Measurements from ENCODE around the gene RNASE13.

GRCh38 chr14:21075719-21076437 lies 41.3 kb upstream of the RNASE13 start:
- TF ChIP-seq CTCF (IDR thresholded peaks at IDR 0.05): no peak
- TF ChIP-seq POLR2A (IDR thresholded peaks at IDR 0.05): no peak
- TF ChIP-seq POLR2AphosphoS5 (IDR thresholded peaks at IDR 0.05): no peak
- no peak for TF ChIP-seq EP300 (IDR thresholded peaks at IDR 0.05)
